ENCODE data around the gene TMOD1. TPM values are rescaled to one million over a fixed set of nuclear protein-coding genes. Genes with fewer than 3 reads are reported as not detected.
A peak's percentile ranks its signal among the peaks of the same experiment; 100 is the strongest.

TMOD1 gene
- total RNA-seq, 4 donors from 2014 or later, result 82.3 to 202 (median 175) TPM

GRCh38 chr9:97591535-97591934, 90.1 kb downstream of the TMOD1 start:
- TF ChIP-seq POLR2A (IDR thresholded peaks at IDR 0.05) (no peak), CTCF (IDR thresholded peaks at IDR 0.05 in 4 of 5, conservative IDR thresholded peaks at IDR 0.05 in 1 of 5) (no peak)
- H3K4me1 ChIP-seq, result peaks cover 45 to 54% of the 10 kb centered on the region in 2 donors
- H3K4me3 ChIP-seq, result no peak overlapping the region
- peak overlapping the region; percentile 83 to 90 (median 88) for H3K27ac ChIP-seq
- H3K36me3 ChIP-seq, result peaks cover 0 to 20% of the 10 kb centered on the region in 2 donors
- H3K9me3 ChIP-seq, result no peaks in the 10 kb centered on the region
- H3K27me3 ChIP-seq, result no peaks in the 10 kb centered on the region
- in situ Hi-C loops (cut with MboI; ENCODE audit: low sequenced_read_pairs in 4 of 4), result loop anchor here in 1 of 4 donors (10.0 kb wide), 1 partner anchor 87 kb away; the partner anchor contains the start of gene TMOD1
- ATAC-seq (no peak), DNase-seq (no peak)
- intact Hi-C loops (cut with DNase I; ENCODE audit: low total_unique reads), result loop anchor here (5.0 kb wide), 2 partner anchors 34 to 54 kb away; no protein-coding TSS in a partner anchor

DNA sequence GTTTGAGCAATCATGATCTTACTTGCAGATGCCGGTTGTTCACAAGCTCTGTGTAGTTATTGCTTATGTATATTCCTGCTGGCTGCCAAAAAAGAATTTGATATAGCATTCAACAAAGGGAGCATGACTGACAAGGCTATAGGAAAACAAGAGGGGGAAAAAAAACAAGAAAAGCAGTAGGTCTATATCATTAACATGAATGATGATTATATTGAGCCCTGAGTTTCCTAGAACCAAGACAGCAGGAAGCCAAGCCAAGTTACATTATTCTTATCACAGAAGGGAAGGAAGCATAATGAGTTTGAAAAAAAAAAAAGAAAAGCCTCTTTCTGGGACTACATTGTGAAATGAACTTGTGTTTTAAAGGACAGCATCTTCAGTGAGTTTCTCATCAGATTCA, 90.7 kb downstream of the TMOD1 start:
- peaks cover 48 to 60% of the 10 kb centered on the region in 2 donors for H3K4me1 ChIP-seq
- no peaks in the 10 kb centered on the region for H3K27me3 ChIP-seq
- in situ Hi-C loops (cut with MboI; ENCODE audit: low sequenced_read_pairs in 4 of 4) (loop anchor here in 1 of 4 donors (10.0 kb wide), 1 partner anchor 87 kb away; the partner anchor contains the start of gene TMOD1), intact Hi-C loops (cut with DNase I; ENCODE audit: low total_unique reads) (loop anchor here (5.0 kb wide), 2 partner anchors 35 to 55 kb away; no protein-coding TSS in a partner anchor)
- H3K4me3 ChIP-seq, result no peak overlapping the region
- H3K9me3 ChIP-seq, result no peaks in the 10 kb centered on the region
- peak overlapping the region; percentile 83 to 90 (median 88) for H3K27ac ChIP-seq
- TF ChIP-seq POLR2A (IDR thresholded peaks at IDR 0.05), result no peak
- TF ChIP-seq CTCF (IDR thresholded peaks at IDR 0.05 in 4 of 5, conservative IDR thresholded peaks at IDR 0.05 in 1 of 5), result no peak
- H3K36me3 ChIP-seq, result peaks cover 0 to 20% of the 10 kb centered on the region in 2 donors
- no peak for DNase-seq
- no peak for ATAC-seq

GRCh38 chr9:97593960-97594359, 92.5 kb downstream of the TMOD1 start:
- Histone ChIP-seq H3K9me3 (no peaks in the 10 kb centered on the region), H3K27ac (peak overlapping the region; percentile 83 to 90 (median 88)), H3K36me3 (peaks cover 0 to 22% of the 10 kb centered on the region in 2 donors), H3K27me3 (no peaks in the 10 kb centered on the region), H3K4me3 (no peak overlapping the region), H3K4me1 (peaks cover 62 to 77% of the 10 kb centered on the region in 2 donors)
- TF ChIP-seq CTCF (IDR thresholded peaks at IDR 0.05 in 4 of 5, conservative IDR thresholded peaks at IDR 0.05 in 1 of 5) (no peak), POLR2A (IDR thresholded peaks at IDR 0.05) (no peak)
- in situ Hi-C loops (cut with MboI; ENCODE audit: low sequenced_read_pairs in 4 of 4) (loop anchor here in 1 of 4 donors (10.0 kb wide), 1 partner anchor 89 kb away; the partner anchor contains the start of gene TMOD1), intact Hi-C loops (cut with DNase I; ENCODE audit: low total_unique reads) (loop anchor here (5.0 kb wide), 2 partner anchors 37 to 57 kb away; no protein-coding TSS in a partner anchor)
- peak; percentile 44 to 53 for ATAC-seq
- peak in 1 of 2 donors; percentile 66 for DNase-seq

- Histone ChIP-seq H3K27ac (peak overlapping the region; percentile 83 to 90 (median 88)), H3K36me3 (peaks cover 0 to 27% of the 10 kb centered on the region in 2 donors), H3K27me3 (no peaks in the 10 kb centered on the region), H3K4me1 (peaks cover 65 to 77% of the 10 kb centered on the region in 2 donors), H3K9me3 (no peaks in the 10 kb centered on the region), H3K4me3 (no peak overlapping the region)
- peak; percentile 79 to 80 for ATAC-seq
- in situ Hi-C loops (cut with MboI; ENCODE audit: low sequenced_read_pairs in 4 of 4), result loop anchor here in 1 of 4 donors (10.0 kb wide), 1 partner anchor 90 kb away; the partner anchor contains the start of gene TMOD1
- intact Hi-C loops (cut with DNase I; ENCODE audit: low total_unique reads), result loop anchor here (5.0 kb wide), 2 partner anchors 37 to 57 kb away; no protein-coding TSS in a partner anchor
- DNase-seq, result peak; percentile 94 to 98
- peak in 1 of 2 donors; percentile 13 for TF ChIP-seq POLR2A (IDR thresholded peaks at IDR 0.05)
- TF ChIP-seq CTCF (IDR thresholded peaks at IDR 0.05 in 4 of 5, conservative IDR thresholded peaks at IDR 0.05 in 1 of 5), result no peak
Observed at GRCh38 chr9:97594381-97594921, 93.0 kb downstream of the TMOD1 start.

All from gastrocnemius medialis (tissue), 4 donors.